HUES64 (cell line): ENCODE data around the gene PSMA2.
"Not testable (repeated sequence)": the region's sequence is repeated elsewhere in the genome, so short reads cannot be mapped to it uniquely, and the experiment has no call there.

Experiments used
- H3K27ac ChIP-seq: 2 replicates; pipeline ENCODE4 v1.7.0; 2013; ENCODE audit warnings: low read depth, low read length, inconsistent platforms
- H3K27me3 ChIP-seq: 2 replicates; pipeline ENCODE4 v1.6.1; 2013; ENCODE audit warnings: mild to moderate bottlenecking, low read length; ENCODE audit not compliant: insufficient read depth
- H3K36me3 ChIP-seq: 2 replicates; pipeline ENCODE4 v1.6.1; 2013; ENCODE audit warnings: mild to moderate bottlenecking, low read length; ENCODE audit not compliant: insufficient read depth
- H3K4me1 ChIP-seq: 2 replicates; pipeline ENCODE4 v1.6.1; 2013; ENCODE audit warnings: mild to moderate bottlenecking, low read length, moderate library complexity; ENCODE audit not compliant: insufficient read depth
- H3K4me3 ChIP-seq: 2 replicates; pipeline ENCODE4 v1.5.1; 2013; ENCODE audit warnings: mild to moderate bottlenecking, low read length, moderate library complexity
- H3K9ac ChIP-seq: 2 replicates; pipeline ENCODE4 v1.6.1; 2013; ENCODE audit warnings: mild to moderate bottlenecking, low read depth, low read length
- H3K9me3 ChIP-seq: 2 replicates; pipeline ENCODE4 v1.6.1; 2013; ENCODE audit warnings: low read depth, low read length; ENCODE audit not compliant: insufficient read depth
- WGBS: fragments of 150-250, 120-280 bp; methylation state at CpG from one replicate; pipeline ENCODE4 v1.1.7; 2013; ENCODE audit warnings: missing lambda C conversion rate; 5-methylcytosine and 5-hydroxymethylcytosine counted together

The PSMA2 gene

GRCh38 chr7:42893346-42894240 lies 38.4 kb downstream of the PSMA2 start:
- Histone ChIP-seq H3K4me3 (no peak overlapping the region), H3K27ac (peak overlapping the region; percentile 71; the same call in 1 of the 2 replicates), H3K9me3 (no peaks in the 10 kb centered on the region), H3K9ac (peak overlapping the region; percentile 12; the same call in 1 of the 2 replicates), H3K27me3 (no peaks in the 10 kb centered on the region), H3K36me3 (no peaks in the 10 kb centered on the region), H3K4me1 (peaks cover 14% of the 10 kb centered on the region)
- WGBS, result 52% methylated on average over 8 of the region's 9 CpGs

- Histone ChIP-seq H3K36me3 (no peaks in the 10 kb centered on the region), H3K27me3 (no peaks in the 10 kb centered on the region), H3K4me1 (peaks cover 24% of the 10 kb centered on the region), H3K9ac (peak overlapping the region; percentile 44; the same call in 1 of the 2 replicates), H3K4me3 (peak overlapping the region; percentile 75), H3K9me3 (no peaks in the 10 kb centered on the region), H3K27ac (no peak overlapping the region)
These were observed 45.0 kb downstream of the PSMA2 start for GRCh38 chr7:42886893-42887505.

- 93% methylated on average over 2 of the region's 2 CpGs for whole genome bisulfite sequencing
- H3K36me3 ChIP-seq, result no peaks in the 10 kb centered on the region
- H3K27ac ChIP-seq, result no peak overlapping the region
- H3K9ac ChIP-seq, result no peak overlapping the region
- H3K4me3 ChIP-seq, result no peak overlapping the region
- H3K4me1 ChIP-seq, result peaks cover 26% of the 10 kb centered on the region
- H3K9me3 ChIP-seq, result no peaks in the 10 kb centered on the region
- no peaks in the 10 kb centered on the region for H3K27me3 ChIP-seq
These were observed 45.8 kb downstream of the PSMA2 start for GRCh38 chr7:42886129-42886528.

DNA sequence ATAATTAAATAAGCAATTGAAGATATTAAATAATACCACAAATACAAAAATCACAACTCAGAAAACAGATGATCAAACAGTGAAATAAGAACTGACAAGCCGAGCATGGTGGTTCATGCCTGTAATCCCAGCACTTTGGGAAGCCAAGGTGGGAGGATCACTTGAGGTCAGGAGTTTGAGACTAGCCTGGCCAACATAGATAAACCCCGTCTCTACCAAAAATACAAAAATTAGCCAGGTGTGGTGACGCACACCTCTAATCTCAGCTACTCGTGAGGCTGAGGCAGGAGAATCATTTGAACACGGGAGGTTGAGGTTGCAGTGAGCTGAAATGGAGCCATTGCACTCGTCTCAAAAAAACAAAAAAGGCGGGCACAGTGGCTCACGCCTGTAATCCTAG lies 46.8 kb downstream of the PSMA2 start:
- not testable (repeated sequence) for H3K36me3 ChIP-seq, H3K27ac ChIP-seq, H3K27me3 ChIP-seq, H3K9me3 ChIP-seq, H3K9ac ChIP-seq, H3K4me3 ChIP-seq
- 94% methylated on average over 8 of the region's 8 CpGs for WGBS
- peaks cover 34% of the 10 kb centered on the region for H3K4me1 ChIP-seq

DNA sequence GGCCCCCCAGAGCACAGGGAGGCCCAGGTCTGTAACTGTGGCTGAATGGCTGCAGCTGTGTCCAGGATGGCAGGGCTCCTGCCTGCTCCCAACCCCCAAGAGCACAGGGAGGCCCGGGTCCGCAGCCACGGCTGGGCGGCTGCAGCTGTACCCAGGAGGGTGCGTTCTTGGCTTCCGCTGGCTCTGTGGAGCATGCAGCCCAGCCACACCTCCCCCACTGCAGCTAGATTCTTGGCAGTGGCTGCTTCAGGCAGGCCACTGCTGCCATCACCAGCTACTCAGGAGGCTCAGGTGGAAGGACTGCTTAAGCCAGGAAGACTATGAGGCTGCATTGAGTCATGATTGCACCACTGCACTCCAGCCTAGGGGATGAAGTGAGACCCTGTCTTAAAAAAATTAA lies 48.0 kb downstream of the PSMA2 start:
- 0 out of 2 replicates have a peak, but pooled peaks cover 3% of the 10 kb centered on the region for H3K9me3 ChIP-seq
- H3K4me1 ChIP-seq, result peaks cover 27% of the 10 kb centered on the region
- H3K27ac ChIP-seq, result no peak overlapping the region
- 80% methylated on average over 6 of the region's 6 CpGs for WGBS
- H3K36me3 ChIP-seq, result no peaks in the 10 kb centered on the region
- no peak overlapping the region for H3K9ac ChIP-seq
- H3K27me3 ChIP-seq, result no peaks in the 10 kb centered on the region
- no peak overlapping the region for H3K4me3 ChIP-seq

GRCh38 chr7:42880392-42880791 lies 51.6 kb downstream of the PSMA2 start:
- Histone ChIP-seq H3K9me3 (0 out of 2 replicates have a peak, but pooled peaks cover 3% of the 10 kb centered on the region), H3K27ac (no peak overlapping the region), H3K4me3 (no peak overlapping the region), H3K36me3 (no peaks in the 10 kb centered on the region), H3K4me1 (peaks cover 19% of the 10 kb centered on the region), H3K27me3 (no peaks in the 10 kb centered on the region), H3K9ac (no peak overlapping the region)
- no CpG with 5 or more reads among the region's 2 CpGs for WGBS

DNA sequence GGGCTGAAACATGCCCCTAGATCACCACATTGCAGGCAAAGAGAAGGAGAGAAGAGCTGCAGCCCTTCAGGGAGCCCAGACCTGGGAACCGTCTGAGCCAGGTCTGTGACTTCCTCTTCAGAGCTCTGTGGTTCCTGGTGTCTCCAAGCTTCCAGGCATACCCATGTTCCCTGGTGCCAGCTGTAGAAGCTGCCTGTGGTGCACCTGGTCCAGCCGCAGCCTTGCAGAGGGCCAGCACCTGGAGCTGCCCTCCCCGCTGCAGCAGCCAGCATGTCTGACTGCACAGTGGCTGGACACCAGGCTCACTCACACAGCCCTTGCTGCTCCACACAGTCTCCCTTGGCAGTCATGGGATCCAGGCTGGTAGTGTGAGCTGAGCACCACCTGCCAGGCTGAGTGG lies 53.7 kb downstream of the PSMA2 start:
- Histone ChIP-seq H3K36me3 (no peaks in the 10 kb centered on the region), H3K4me1 (peaks cover 19% of the 10 kb centered on the region), H3K27ac (no peak overlapping the region), H3K9ac (no peak overlapping the region), H3K9me3 (0 out of 2 replicates have a peak, but pooled peaks cover 3% of the 10 kb centered on the region), H3K27me3 (no peaks in the 10 kb centered on the region), H3K4me3 (no peak overlapping the region)
- WGBS, result 94% methylated on average over 3 of the region's 3 CpGs

- Histone ChIP-seq H3K4me3 (no peak overlapping the region), H3K27me3 (no peaks in the 10 kb centered on the region), H3K36me3 (no peaks in the 10 kb centered on the region), H3K4me1 (peaks cover 19% of the 10 kb centered on the region), H3K9me3 (0 out of 2 replicates have a peak, but pooled peaks cover 3% of the 10 kb centered on the region), H3K9ac (no peak overlapping the region), H3K27ac (no peak overlapping the region)
- 87% methylated on average over 2 of the region's 2 CpGs for WGBS
These were observed 54.1 kb downstream of the PSMA2 start for GRCh38 chr7:42877862-42878261.

DNA sequence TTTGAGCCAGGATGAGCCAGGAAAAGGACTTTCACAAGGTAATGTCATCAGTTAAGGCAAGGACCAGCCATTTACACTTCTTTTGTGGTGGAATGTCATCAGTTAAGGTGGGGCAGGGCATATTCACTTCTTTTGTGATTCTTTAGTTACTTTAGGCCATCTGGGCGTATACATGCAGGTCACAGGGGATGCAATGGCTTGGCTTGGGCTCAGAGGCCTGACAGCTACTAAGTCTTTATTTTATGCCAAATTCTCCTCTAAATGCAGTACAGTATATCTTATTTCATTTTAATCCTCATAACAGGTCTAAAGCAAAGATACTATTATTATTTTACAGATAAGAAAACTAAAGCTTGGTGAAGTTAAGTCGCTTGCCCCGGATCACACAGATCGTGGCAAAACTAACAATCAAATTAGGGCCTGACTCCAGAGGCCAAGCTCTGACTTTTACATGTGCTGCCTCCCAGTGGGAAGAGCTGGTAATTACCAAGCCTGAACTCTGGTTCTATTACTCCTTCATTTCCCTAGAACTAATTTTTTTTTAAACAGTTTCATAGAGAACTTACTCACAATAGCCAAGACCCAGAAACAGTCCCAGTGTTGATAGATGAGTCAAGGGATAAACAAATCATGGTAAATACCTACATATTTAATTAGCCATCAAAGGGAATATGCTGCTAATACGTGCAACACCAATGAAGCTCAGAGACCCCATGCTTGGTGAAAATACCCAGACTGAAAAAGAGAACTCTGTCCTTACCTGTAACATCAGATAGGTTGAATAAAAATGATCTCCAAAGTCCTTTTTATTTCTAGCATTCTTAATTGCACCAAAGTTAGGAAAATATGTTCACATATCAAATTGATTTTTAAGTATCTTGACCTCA lies 55.5 kb downstream of the PSMA2 start:
- WGBS, result 64% methylated on average over 5 of the region's 5 CpGs
- no peak overlapping the region for H3K27ac ChIP-seq
- no peak overlapping the region; the same call in 1 of the 2 replicates for H3K9ac ChIP-seq
- H3K4me1 ChIP-seq, result peaks cover 19% of the 10 kb centered on the region
- no peak overlapping the region for H3K4me3 ChIP-seq
- no peaks in the 10 kb centered on the region for H3K36me3 ChIP-seq
- no peaks in the 10 kb centered on the region for H3K27me3 ChIP-seq
- H3K9me3 ChIP-seq, result 0 out of 2 replicates have a peak, but pooled peaks cover 3% of the 10 kb centered on the region

GRCh38 chr7:42869131-42870020 lies 62.6 kb downstream of the PSMA2 start:
- 96% methylated on average over 6 of the region's 7 CpGs for WGBS
- Histone ChIP-seq H3K9ac (no peak overlapping the region), H3K4me1 (peaks cover 10% of the 10 kb centered on the region; the same call in 1 of the 2 replicates), H3K9me3 (peaks cover 28% of the 10 kb centered on the region), H3K27ac (peak overlapping the region; percentile 58; the same call in 1 of the 2 replicates), H3K36me3 (no peaks in the 10 kb centered on the region), H3K27me3 (no peaks in the 10 kb centered on the region), H3K4me3 (no peak overlapping the region)
